ENCODE data around the gene NTMT2.

NTMT2 gene

DNA sequence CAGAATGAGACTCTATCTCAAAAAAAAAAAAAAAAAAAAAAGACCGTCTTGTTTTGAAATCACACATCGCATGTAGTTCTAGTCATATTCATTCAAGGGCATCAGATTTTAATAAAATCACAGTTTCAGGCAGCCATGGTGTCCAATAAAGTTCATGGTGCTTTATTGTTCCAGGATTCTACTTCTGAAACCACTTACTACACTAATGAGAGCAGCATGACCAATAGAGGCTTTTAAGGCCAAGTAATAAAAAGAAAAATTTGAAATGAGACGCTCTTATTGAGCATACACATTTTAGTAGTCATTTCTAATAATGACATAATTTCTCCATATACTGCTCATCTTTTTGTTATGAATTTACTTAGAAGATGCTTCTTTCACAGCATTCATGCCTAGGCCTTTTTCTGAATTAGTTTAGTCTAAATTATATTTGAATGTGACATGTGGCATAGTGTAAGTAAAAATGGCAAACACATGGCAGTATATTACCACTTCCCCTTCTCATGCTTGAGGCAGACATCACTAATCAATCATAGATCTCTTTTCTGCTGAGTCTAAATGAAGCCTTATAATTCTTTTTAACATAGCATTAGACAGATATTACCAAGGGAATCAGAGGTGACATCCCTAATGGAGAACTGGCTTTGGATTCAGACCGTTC lies 18.5 kb downstream of the NTMT2 start:
- ATAC-seq: no peak
- no peak for TF ChIP-seq ARNTL (CRISPR knock-in tag; IDR thresholded peaks at IDR 0.05; ENCODE audit: borderline replicate concordance, low read depth)
- no peak for TF ChIP-seq ZNF70 (CRISPR knock-in tag; IDR thresholded peaks at IDR 0.05)
- no peak for TF ChIP-seq PPARA (CRISPR knock-in tag; IDR thresholded peaks at IDR 0.05; ENCODE audit: borderline replicate concordance)
- no peak for TF ChIP-seq TCF4 (CRISPR knock-in tag; IDR thresholded peaks at IDR 0.05; ENCODE audit: borderline replicate concordance)
- TF ChIP-seq, protein P1, sequence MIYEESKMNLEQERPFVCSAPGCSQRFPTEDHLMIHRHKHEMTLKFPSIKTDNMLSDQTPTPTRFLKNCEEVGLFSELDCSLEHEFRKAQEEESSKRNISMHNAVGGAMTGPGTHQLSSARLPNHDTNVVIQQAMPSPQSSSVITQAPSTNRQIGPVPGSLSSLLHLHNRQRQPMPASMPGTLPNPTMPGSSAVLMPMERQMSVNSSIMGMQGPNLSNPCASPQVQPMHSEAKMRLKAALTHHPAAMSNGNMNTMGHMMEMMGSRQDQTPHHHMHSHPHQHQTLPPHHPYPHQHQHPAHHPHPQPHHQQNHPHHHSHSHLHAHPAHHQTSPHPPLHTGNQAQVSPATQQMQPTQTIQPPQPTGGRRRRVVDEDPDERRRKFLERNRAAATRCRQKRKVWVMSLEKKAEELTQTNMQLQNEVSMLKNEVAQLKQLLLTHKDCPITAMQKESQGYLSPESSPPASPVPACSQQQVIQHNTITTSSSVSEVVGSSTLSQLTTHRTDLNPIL (CRISPR knock-in tag; IDR thresholded peaks at IDR 0.05; ENCODE audit: low read depth): no peak
- no peak for TF ChIP-seq CSDC2 (CRISPR knock-in tag; IDR thresholded peaks at IDR 0.05)
- no peak for TF ChIP-seq SNAI2 (CRISPR knock-in tag; IDR thresholded peaks at IDR 0.05)
- no peak for TF ChIP-seq RARB (CRISPR knock-in tag; IDR thresholded peaks at IDR 0.05)
- TF ChIP-seq ZFP30 (CRISPR knock-in tag; IDR thresholded peaks at IDR 0.05): no peak
- TF ChIP-seq, protein P2, sequence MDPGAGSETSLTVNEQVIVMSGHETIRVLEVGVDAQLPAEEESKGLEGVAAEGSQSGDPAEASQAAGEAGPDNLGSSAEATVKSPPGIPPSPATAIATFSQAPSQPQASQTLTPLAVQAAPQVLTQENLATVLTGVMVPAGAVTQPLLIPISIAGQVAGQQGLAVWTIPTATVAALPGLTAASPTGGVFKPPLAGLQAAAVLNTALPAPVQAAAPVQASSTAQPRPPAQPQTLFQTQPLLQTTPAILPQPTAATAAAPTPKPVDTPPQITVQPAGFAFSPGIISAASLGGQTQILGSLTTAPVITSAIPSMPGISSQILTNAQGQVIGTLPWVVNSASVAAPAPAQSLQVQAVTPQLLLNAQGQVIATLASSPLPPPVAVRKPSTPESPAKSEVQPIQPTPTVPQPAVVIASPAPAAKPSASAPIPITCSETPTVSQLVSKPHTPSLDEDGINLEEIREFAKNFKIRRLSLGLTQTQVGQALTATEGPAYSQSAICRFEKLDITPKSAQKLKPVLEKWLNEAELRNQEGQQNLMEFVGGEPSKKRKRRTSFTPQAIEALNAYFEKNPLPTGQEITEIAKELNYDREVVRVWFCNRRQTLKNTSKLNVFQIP (CRISPR knock-in tag; IDR thresholded peaks at IDR 0.05; ENCODE audit: borderline replicate concordance, low read depth): no peak

DNA sequence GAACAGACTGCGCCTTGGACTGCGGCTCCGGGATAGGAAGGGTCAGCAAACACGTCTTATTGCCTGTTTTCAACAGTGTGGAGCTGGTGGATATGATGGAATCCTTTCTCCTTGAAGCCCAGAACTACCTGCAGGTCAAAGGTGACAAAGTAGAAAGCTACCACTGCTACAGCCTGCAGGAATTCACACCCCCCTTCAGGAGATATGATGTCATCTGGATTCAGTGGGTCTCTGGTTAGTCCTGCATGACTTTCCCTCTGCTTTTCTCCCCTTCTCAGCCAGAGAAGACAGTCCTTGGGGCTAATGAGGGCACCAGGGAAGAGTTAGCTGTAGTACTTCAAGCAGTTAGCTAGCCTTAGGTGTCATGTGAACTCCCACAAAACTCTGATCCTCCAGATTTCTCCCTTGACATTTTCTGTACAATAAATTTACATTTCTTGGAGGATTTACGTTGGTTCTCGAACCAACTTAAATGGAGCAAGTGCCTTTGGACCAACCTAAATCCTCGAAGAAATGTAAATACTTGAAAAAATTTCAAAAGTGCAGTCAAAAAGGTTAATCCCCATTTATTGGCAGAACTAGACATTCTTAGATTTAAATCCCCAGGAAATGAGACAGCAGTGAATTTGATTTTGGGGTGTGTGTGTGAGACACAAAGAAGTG lies 20.9 kb downstream of the NTMT2 start:
- ATAC-seq: no peak
- no peak for TF ChIP-seq GLIS3 (CRISPR knock-in tag; IDR thresholded peaks at IDR 0.05)
- no peak for TF ChIP-seq CSDC2 (CRISPR knock-in tag; IDR thresholded peaks at IDR 0.05)
- TF ChIP-seq, protein P3, sequence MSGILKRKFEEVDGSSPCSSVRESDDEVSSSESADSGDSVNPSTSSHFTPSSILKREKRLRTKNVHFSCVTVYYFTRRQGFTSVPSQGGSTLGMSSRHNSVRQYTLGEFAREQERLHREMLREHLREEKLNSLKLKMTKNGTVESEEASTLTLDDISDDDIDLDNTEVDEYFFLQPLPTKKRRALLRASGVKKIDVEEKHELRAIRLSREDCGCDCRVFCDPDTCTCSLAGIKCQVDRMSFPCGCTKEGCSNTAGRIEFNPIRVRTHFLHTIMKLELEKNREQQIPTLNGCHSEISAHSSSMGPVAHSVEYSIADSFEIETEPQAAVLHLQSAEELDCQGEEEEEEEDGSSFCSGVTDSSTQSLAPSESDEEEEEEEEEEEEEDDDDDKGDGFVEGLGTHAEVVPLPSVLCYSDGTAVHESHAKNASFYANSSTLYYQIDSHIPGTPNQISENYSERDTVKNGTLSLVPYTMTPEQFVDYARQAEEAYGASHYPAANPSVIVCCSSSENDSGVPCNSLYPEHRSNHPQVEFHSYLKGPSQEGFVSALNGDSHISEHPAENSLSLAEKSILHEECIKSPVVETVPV (CRISPR knock-in tag; IDR thresholded peaks at IDR 0.05): no peak
- TF ChIP-seq TCF4 (CRISPR knock-in tag; IDR thresholded peaks at IDR 0.05; ENCODE audit: borderline replicate concordance): no peak
- no peak for TF ChIP-seq ZNF565 (CRISPR knock-in tag; conservative IDR thresholded peaks at IDR 0.05; ENCODE audit: low read depth)
- TF ChIP-seq, protein P4, sequence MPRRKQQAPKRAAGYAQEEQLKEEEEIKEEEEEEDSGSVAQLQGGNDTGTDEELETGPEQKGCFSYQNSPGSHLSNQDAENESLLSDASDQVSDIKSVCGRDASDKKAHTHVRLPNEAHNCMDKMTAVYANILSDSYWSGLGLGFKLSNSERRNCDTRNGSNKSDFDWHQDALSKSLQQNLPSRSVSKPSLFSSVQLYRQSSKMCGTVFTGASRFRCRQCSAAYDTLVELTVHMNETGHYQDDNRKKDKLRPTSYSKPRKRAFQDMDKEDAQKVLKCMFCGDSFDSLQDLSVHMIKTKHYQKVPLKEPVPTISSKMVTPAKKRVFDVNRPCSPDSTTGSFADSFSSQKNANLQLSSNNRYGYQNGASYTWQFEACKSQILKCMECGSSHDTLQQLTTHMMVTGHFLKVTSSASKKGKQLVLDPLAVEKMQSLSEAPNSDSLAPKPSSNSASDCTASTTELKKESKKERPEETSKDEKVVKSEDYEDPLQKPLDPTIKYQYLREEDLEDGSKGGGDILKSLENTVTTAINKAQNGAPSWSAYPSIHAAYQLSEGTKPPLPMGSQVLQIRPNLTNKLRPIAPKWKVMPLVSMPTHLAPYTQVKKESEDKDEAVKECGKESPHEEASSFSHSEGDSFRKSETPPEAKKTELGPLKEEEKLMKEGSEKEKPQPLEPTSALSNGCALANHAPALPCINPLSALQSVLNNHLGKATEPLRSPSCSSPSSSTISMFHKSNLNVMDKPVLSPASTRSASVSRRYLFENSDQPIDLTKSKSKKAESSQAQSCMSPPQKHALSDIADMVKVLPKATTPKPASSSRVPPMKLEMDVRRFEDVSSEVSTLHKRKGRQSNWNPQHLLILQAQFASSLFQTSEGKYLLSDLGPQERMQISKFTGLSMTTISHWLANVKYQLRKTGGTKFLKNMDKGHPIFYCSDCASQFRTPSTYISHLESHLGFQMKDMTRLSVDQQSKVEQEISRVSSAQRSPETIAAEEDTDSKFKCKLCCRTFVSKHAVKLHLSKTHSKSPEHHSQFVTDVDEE (CRISPR knock-in tag; IDR thresholded peaks at IDR 0.05): no peak
- TF ChIP-seq, protein P1 (CRISPR knock-in tag; IDR thresholded peaks at IDR 0.05; ENCODE audit: low read depth): no peak
- TF ChIP-seq ESRRG (CRISPR knock-in tag; IDR thresholded peaks at IDR 0.05): no peak
- no peak for TF ChIP-seq PPARA (CRISPR knock-in tag; IDR thresholded peaks at IDR 0.05; ENCODE audit: borderline replicate concordance)
- TF ChIP-seq, protein P2 (CRISPR knock-in tag; IDR thresholded peaks at IDR 0.05; ENCODE audit: borderline replicate concordance, low read depth): no peak
- no peak for TF ChIP-seq OSR1 (CRISPR knock-in tag; IDR thresholded peaks at IDR 0.05)
- no peak for TF ChIP-seq ARNTL (CRISPR knock-in tag; IDR thresholded peaks at IDR 0.05; ENCODE audit: borderline replicate concordance, low read depth)
- TF ChIP-seq, protein P5, sequence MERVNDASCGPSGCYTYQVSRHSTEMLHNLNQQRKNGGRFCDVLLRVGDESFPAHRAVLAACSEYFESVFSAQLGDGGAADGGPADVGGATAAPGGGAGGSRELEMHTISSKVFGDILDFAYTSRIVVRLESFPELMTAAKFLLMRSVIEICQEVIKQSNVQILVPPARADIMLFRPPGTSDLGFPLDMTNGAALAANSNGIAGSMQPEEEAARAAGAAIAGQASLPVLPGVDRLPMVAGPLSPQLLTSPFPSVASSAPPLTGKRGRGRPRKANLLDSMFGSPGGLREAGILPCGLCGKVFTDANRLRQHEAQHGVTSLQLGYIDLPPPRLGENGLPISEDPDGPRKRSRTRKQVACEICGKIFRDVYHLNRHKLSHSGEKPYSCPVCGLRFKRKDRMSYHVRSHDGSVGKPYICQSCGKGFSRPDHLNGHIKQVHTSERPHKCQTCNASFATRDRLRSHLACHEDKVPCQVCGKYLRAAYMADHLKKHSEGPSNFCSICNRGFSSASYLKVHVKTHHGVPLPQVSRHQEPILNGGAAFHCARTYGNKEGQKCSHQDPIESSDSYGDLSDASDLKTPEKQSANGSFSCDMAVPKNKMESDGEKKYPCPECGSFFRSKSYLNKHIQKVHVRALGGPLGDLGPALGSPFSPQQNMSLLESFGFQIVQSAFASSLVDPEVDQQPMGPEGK (CRISPR knock-in tag; IDR thresholded peaks at IDR 0.05; ENCODE audit: borderline replicate concordance): no peak
- TF ChIP-seq ISL1 (CRISPR knock-in tag; IDR thresholded peaks at IDR 0.05): no peak
- no peak for TF ChIP-seq ZC3H10 (CRISPR knock-in tag; IDR thresholded peaks at IDR 0.05)
- no peak for TF ChIP-seq BACH2 (CRISPR knock-in tag; IDR thresholded peaks at IDR 0.05; ENCODE audit: borderline replicate concordance)
- TF ChIP-seq TOX (CRISPR knock-in tag; IDR thresholded peaks at IDR 0.05; ENCODE audit: borderline replicate concordance): no peak
- TF ChIP-seq ZFP30 (CRISPR knock-in tag; IDR thresholded peaks at IDR 0.05): no peak
- no peak for TF ChIP-seq RARB (CRISPR knock-in tag; IDR thresholded peaks at IDR 0.05)
- TF ChIP-seq ZNF8 (CRISPR knock-in tag; IDR thresholded peaks at IDR 0.05): no peak

All from SK-N-SH treated with all-trans-retinoic acid at 6 μM for 48 hours (cell line).